ENCODE measurements around the gene IGHMBP2.
"Not testable (repeated sequence)": the region's sequence is repeated elsewhere in the genome, so short reads cannot be mapped to it uniquely, and the experiment has no call there.

The IGHMBP2 gene

DNA sequence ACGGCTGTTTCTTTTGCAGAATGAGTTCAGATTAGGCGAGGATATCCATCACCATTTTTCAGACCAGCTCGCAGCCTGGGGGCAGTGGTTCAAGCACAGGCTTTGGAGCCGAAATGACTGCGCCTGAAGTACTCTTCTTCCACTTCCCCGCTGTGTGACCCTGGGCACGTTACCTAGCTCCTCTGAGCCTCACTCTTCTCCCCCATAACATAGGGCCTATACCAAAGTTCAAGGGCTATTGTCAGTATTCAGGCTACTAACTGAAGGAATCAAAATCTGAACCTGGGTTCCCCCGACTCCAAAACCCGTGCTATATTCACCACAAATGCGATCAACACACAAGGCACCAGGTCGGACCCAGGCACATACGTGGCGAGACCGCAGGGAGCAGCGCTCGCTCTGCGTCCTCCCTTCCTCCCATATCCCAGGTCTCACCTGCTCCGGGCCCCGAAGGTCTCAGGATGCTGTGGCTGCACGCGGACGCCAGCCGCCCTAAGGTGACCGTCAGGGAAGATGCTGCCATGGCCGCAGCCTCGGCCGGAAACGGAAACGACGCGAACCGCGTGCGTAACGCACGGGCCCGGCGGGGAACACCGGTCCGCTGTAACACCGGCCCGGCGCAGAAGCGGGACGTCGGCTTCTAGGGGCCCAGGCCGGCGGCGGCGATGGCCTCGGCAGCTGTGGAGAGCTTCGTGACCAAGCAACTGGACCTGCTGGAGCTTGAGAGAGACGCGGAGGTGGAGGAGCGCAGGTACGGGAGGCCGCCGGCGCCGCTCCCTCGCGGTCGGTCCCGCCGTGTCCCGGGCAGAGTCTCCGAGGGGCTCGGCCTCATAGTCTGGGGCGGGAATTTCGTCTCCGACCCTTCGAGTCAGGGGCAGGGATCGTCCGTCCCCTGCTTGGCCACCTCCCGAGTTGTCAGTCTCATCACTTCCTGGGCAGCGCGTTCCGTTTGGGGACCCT is at the start of gene IGHMBP2, which contains the start of gene MRPL21:
Gene IGHMBP2 (plus strand): TSS at position 604 of the 960 bp plus-strand sequence. CDS start 62 bp downstream, at position 666.
Gene MRPL21 (minus strand): TSS at position 545 of the 960 bp plus-strand sequence. CDS start 22 bp downstream, at position 523.
- DNase-seq (ENCODE audit: low read depth in 1 of 2, low spot score in 1 of 2) = peak; percentile 69 to 82

- no peak for DNase-seq (ENCODE audit: low read depth in 1 of 2, low spot score in 1 of 2)
Observed at GRCh38 chr11:68854273-68854958, 49.3 kb upstream of the IGHMBP2 start.

- DNase-seq (ENCODE audit: low read depth in 1 of 2, low spot score in 1 of 2) = no peak
Observed at GRCh38 chr11:68855205-68855981, 48.3 kb upstream of the IGHMBP2 start.

GRCh38 chr11:68856425-68857030 is 47.2 kb upstream of the IGHMBP2 start:
- not testable (repeated sequence) for DNase-seq (ENCODE audit: low read depth in 1 of 2, low spot score in 1 of 2)

DNA sequence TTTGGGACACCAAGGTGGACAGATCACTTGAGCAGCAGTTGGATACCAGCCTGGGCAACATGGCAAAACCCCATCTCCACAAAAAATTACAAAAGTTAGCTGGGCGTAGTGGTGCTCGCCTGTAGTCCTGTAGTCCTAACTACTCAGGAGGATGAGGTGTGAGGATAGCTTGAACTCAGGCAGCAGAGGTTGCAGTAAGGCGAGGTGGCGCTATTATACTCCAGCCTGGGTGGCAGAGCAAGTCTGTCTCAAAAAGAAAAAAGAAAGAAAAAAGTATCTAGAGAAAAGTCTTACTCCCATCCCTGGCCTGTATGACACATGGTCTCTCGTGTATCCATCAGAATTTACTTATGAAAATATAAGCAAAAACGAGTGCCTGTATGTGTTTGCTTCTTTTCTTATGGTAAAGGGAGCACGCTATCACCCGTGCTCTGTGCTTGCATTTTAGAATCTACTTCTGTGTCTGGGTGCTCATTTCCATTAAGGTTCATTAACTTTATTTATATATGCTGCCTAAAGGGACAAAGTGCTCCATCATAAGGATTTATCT is 46.6 kb upstream of the IGHMBP2 start:
- no peak for DNase-seq (ENCODE audit: low read depth in 1 of 2, low spot score in 1 of 2)

DNA sequence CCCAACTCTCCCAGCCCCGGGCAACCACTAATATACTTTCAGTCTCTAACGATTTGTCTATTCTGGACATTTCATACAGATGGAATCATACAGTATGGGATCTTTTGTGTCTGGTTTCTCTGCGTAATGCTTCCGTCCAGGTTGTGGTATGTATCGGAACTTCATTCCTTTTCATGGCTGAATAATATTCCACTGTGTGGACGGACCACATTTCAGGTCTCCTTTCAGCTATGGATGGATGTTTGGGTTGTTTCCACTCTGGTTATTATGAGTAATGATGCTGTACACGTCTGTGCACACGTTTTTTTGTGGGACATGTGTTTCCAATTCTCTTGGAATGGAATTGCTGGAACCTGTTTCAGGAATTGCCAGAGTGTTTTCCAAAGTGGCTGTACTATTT is 44.6 kb upstream of the IGHMBP2 start:
- no peak for DNase-seq (ENCODE audit: low read depth in 1 of 2, low spot score in 1 of 2)

- DNase-seq (ENCODE audit: low read depth in 1 of 2, low spot score in 1 of 2) = no peak
Observed at GRCh38 chr11:68862421-68862820, 41.3 kb upstream of the IGHMBP2 start.

DNA sequence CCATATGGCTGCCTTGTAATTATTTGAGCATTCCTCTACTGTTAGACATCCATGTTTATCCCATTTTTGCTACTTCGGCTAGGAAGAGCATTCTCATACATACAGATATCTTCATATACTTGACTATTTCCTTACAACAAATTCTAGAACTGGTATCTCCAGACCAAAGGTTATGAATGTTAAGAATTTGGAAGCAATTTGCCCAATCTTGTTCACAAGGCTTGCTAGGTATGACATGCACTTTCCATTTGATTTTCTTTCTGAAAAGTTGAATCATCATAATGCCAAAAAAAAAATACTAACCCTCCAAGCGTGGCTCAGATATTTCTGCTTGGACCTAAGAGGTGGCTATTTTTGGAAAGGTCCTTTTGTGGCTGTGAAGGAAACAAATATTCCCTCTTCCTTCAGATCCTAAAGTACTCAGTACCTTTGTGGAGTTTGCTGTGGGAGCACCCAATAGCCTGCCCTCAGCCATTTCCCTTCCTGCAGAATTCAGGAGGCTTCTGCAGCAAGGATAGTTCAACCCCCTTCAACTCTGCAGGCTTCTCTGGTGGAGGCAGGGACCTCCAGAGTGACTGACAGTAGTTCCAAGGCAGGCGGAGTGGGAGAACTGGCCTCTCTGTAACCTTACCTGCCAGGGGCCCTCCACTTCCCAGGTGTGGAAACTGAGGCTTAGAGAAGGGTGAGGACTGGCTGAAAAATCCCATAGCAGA is 40.0 kb upstream of the IGHMBP2 start:
- no peak for DNase-seq (ENCODE audit: low read depth in 1 of 2, low spot score in 1 of 2)

DNA sequence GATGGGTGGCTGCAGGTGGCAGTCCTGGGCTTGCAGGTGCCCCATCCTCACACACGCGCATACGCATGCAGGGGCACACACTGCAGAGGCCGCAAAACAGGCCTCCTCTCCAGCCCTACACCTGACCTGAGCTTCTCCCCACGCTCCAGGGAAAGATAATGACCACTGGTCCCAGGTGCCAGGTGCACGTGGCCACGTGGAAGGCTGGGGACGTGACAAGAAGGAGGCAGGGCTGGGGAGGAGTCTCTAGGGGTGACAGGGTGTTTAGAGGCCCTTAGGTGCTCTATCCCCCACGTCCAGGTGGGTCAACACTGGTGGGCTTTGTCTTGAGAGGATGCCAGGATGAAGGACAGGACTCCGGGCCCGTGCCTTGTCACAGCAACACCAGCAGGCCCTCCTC is 38.5 kb upstream of the IGHMBP2 start:
- no peak for DNase-seq (ENCODE audit: low read depth in 1 of 2, low spot score in 1 of 2)

DNA sequence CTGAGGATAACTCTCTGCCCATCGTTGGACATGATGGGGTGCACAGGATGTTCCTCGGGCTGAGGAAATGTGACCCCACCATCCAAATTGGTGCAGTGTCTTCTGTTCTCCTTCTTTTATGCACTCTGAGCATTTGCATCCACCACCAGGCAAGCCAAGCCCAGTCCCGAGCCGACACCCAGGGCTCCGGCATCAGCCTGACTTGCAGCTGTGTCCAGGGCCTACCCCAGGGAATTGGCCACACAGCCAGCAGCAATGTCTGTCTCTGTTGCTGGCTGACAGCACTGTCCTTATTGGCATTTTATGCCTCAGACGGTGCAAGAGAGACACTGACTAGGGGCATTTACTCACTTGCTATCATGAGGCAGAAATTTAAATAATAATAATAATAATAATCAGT is 36.6 kb upstream of the IGHMBP2 start:
- DNase-seq (ENCODE audit: low read depth in 1 of 2, low spot score in 1 of 2) = no peak

DNA sequence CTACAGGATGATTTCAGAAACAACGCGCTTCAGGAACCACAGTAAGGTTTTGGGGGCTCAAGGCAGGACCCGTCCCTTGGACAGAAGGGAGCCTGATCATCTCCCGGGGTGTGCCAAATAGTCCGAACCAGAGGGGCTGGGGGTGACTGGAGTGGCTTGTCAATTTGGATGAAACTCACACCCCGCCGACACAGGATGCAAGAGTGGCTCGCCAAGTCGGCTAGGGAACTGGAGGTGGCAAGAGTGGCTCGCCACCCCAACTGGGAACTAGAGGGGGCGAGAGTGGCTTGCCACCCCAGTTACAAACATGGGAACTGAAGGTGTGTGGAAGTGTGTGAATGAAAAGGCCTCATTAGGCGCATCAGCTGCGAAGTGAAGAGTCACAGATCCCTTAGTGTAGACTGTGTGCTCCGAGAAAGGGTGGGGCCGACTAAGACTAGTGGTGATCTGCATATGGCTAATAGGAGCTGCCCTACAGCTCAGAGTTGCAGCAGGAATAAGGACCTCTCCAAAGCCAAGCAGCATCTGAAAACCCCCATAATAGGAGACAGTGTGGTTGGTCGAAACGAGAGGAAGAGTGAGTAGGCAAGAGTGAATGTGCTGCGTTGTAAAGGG is 35.4 kb upstream of the IGHMBP2 start:
- no peak for DNase-seq (ENCODE audit: low read depth in 1 of 2, low spot score in 1 of 2)

DNA sequence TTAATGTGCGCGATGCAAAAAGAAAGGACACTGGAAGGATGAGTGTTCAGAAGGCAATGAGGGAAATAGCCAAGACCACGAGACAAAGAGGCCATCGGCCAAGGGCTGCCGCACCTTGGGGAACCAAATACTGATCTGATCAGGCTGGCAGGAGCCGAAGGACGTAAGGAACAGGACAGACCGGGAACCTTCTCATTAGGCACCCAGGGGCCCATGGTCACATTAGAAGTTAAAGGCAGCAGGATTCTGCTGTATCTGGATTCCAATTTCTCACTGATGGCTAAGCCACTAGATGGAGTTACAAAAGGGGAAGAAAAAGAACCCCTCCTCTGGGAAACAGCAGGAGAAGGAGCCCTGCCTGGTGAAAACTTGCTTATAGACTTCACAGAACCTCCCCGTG is 33.2 kb upstream of the IGHMBP2 start:
- DNase-seq (ENCODE audit: low read depth in 1 of 2, low spot score in 1 of 2) = no peak

- no peak for DNase-seq (ENCODE audit: low read depth in 1 of 2, low spot score in 1 of 2)
Observed at GRCh38 chr11:68872216-68873003, 31.3 kb upstream of the IGHMBP2 start.

GRCh38 chr11:68878022-68878421 is 25.7 kb upstream of the IGHMBP2 start:
- no peak for DNase-seq (ENCODE audit: low read depth in 1 of 2, low spot score in 1 of 2)

DNA sequence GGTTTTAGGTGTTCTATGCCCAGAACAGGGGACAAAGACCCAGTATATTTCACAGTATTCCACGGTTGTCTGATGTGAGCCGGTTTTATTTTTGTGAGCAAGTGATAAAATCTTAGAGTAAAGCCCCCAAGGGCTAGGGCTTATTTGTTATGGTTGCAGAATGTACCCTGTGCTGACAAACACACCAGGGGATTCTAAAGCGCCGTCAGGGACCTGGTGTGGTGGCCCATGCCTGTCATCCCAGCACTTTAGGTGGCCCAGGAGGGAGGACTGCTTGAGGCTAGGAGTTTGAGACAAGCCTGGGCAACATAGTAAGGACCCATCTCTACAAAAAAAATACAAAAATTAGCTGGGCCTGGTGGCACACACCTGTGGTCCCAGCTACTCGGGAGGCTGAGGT is 22.8 kb upstream of the IGHMBP2 start:
- DNase-seq (ENCODE audit: low read depth in 1 of 2, low spot score in 1 of 2) = no peak

DNA sequence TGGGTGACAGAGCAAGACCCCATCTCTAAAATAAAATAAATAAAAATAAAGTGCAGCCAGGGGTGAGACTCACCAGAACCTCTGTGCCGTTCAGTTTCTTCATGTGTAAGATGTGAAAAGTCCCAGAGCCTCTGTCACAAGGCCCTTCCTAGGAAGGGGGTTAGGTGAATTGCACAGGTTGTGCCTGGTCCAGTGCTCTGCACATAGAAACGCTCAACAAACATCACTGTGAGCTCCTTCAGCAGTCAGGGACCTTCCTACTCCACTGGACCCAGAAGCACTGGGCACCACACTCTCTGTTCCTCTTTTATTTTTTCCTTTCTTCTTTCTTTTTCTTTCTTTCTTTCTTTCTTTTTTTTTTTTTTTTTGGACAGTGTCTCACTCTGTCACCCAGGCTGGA is 22.4 kb upstream of the IGHMBP2 start:
- no peak for DNase-seq (ENCODE audit: low read depth in 1 of 2, low spot score in 1 of 2)

- DNase-seq (ENCODE audit: low read depth in 1 of 2, low spot score in 1 of 2) = no peak
Observed at GRCh38 chr11:68882391-68882790, 21.3 kb upstream of the IGHMBP2 start.

DNA sequence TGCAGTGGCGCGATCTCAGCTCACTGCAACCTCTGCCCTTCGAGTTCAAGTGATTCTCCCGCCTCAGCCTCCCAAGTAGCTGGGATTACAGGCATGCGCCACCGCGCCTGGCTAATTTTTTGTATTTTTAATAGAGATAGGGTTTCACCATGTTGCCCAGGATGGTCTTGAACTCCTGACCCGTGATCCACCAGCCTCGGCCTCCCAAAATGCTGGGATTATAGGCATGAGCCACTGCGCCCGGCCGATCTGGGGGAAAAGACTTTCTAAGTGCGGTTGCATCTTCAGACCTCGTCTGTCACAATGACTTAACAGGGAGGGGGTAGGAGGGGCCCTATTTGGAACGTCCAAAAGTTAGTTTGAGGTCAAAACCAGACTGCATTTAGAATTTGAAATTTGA is 18.9 kb upstream of the IGHMBP2 start:
- DNase-seq (ENCODE audit: low read depth in 1 of 2, low spot score in 1 of 2) = not testable (repeated sequence)

- no peak for DNase-seq (ENCODE audit: low read depth in 1 of 2, low spot score in 1 of 2)
Observed at GRCh38 chr11:68889948-68890446, 13.7 kb upstream of the IGHMBP2 start.

Data from stimulated activated CD4-positive, alpha-beta T cell treated with anti-CD3 and anti-CD28 coated beads, Interleukin-15, amount 100 ng/mL, for 1 hour (primary cell).